ENCODE measurements around the gene ERVK3-1.
"Not testable (repeated sequence)": the region's sequence is repeated elsewhere in the genome, so short reads cannot be mapped to it uniquely, and the experiment has no call there.

Gene ERVK3-1, protein sequence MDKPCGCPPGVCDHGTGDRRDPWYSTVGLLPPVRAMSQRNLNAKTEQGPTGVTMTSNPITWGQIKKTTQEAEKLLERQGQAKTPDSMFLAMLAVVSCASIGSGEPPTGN

DNA sequence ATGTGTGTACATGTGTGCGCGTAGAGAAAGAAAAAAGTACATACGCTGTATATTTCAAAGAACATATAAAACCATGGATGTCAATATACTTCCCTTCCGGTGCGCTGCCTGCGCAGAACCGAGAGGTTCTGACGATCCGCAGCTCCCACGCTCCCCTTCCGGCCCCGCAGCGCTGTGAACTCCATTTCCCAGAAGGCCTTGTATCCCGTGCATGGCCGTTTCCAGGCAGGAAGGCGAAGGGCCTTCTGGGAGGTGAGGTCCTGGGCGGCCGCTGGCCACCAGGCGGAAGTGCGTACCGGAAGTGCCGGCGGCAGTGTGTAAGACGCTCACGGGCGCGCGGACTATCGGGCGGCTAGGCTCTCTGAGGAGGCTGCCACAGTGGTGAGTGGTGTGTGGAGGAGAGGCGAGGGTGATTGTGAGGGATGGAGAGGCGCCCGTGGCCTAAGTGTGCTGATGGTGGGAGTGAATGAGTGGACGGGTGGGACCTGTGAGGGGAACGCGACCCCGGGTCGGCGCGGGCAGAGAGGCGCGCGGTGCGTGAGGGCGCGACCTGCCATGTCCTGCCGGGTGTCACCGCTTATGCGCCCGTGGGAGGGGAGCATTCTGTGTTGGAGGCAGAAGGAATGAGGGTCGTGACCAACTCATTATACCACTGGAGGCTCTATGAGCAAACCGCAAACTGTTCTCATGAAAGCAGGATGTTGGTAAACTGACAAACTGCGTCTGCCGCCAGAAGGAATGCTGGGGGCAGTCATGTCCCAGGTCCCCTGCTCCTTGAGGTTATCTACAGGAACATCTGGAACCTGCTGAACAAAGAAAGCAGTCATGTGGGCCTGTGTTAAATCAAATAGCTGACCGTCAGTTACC lies at the start of gene ERVK3-1:
Gene ERVK3-1, plus strand, starts transcription at position 313 of the 867 bp plus-strand sequence. CDS start 6,792 bp downstream, outside the sequence.
- no peaks in the 10 kb centered on the region for H3K9me3 ChIP-seq (ENCODE audit: control insufficient read depth, low read length)
- no peaks in the 10 kb centered on the region for H3K36me3 ChIP-seq (ENCODE audit: control insufficient read depth, insufficient read depth, low read length)
- peak within 1 kb of the TSS; percentile 83 for H3K9ac ChIP-seq (ENCODE audit: low read length)
- H3K27me3 ChIP-seq (ENCODE audit: control insufficient read depth, insufficient read depth, low read length), result no peaks in the 10 kb centered on the region
- H3K4me3 ChIP-seq (ENCODE audit: low read length), result peak within 1 kb of the TSS; percentile 94
- peaks cover 4% of the 10 kb centered on the region for H3K4me1 ChIP-seq (ENCODE audit: control insufficient read depth, insufficient read depth, low read length)

DNA sequence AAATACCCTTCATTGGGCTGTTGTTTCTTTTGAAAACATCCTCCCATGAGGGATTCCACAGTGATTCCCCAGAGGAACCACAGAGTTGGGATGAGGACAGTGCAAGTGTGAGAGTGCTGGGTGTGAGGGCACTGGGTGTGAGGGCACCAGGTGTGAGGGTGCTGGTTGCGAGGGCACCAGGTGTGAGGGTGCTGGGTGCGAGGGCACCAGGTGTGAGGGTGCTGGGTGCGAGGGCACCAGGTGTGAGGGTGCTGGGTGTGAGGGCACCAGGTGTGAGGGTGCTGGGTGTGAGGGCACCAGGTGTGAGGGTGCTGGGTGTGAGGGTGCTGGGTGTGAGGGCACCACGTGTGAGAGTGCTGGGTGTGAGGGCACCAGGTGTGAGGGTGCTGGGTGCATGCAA lies 46.9 kb upstream of the ERVK3-1 start:
- not testable (repeated sequence) for H3K27me3 ChIP-seq (ENCODE audit: control insufficient read depth, insufficient read depth, low read length); H3K9ac ChIP-seq (ENCODE audit: low read length); H3K4me3 ChIP-seq (ENCODE audit: low read length); H3K4me1 ChIP-seq (ENCODE audit: control insufficient read depth, insufficient read depth, low read length)
- Histone ChIP-seq H3K36me3 (ENCODE audit: control insufficient read depth, insufficient read depth, low read length) (peaks cover 27% of the 10 kb centered on the region), H3K9me3 (ENCODE audit: control insufficient read depth, low read length) (peaks cover 80% of the 10 kb centered on the region)

- Histone ChIP-seq H3K36me3 (ENCODE audit: control insufficient read depth, insufficient read depth, low read length) (peaks cover 27% of the 10 kb centered on the region), H3K4me1 (ENCODE audit: control insufficient read depth, insufficient read depth, low read length) (no peaks in the 10 kb centered on the region), H3K9me3 (ENCODE audit: control insufficient read depth, low read length) (peaks cover 82% of the 10 kb centered on the region), H3K9ac (ENCODE audit: low read length) (no peak overlapping the region), H3K4me3 (ENCODE audit: low read length) (no peak overlapping the region), H3K27me3 (ENCODE audit: control insufficient read depth, insufficient read depth, low read length) (no peaks in the 10 kb centered on the region)
Measured at GRCh38 chr19:58261600-58261967, 43.6 kb upstream of the ERVK3-1 start.

GRCh38 chr19:58261968-58262921 lies 42.9 kb upstream of the ERVK3-1 start:
- Histone ChIP-seq H3K4me3 (ENCODE audit: low read length) (peak overlapping the region; percentile 21), H3K9me3 (ENCODE audit: control insufficient read depth, low read length) (peaks cover 83% of the 10 kb centered on the region), H3K9ac (ENCODE audit: low read length) (no peak overlapping the region), H3K36me3 (ENCODE audit: control insufficient read depth, insufficient read depth, low read length) (peaks cover 27% of the 10 kb centered on the region), H3K27me3 (ENCODE audit: control insufficient read depth, insufficient read depth, low read length) (no peaks in the 10 kb centered on the region), H3K4me1 (ENCODE audit: control insufficient read depth, insufficient read depth, low read length) (no peaks in the 10 kb centered on the region)

- Histone ChIP-seq H3K9me3 (ENCODE audit: control insufficient read depth, low read length) (peaks cover 76% of the 10 kb centered on the region), H3K36me3 (ENCODE audit: control insufficient read depth, insufficient read depth, low read length) (peaks cover 25% of the 10 kb centered on the region), H3K27me3 (ENCODE audit: control insufficient read depth, insufficient read depth, low read length) (no peaks in the 10 kb centered on the region), H3K9ac (ENCODE audit: low read length) (no peak overlapping the region), H3K4me1 (ENCODE audit: control insufficient read depth, insufficient read depth, low read length) (no peaks in the 10 kb centered on the region), H3K4me3 (ENCODE audit: low read length) (peak overlapping the region; percentile 21)
Measured at GRCh38 chr19:58262922-58263296, 42.3 kb upstream of the ERVK3-1 start.

GRCh38 chr19:58265100-58265499 lies 40.1 kb upstream of the ERVK3-1 start:
- H3K9ac ChIP-seq (ENCODE audit: low read length), result no peak overlapping the region
- H3K4me3 ChIP-seq (ENCODE audit: low read length), result no peak overlapping the region
- H3K9me3 ChIP-seq (ENCODE audit: control insufficient read depth, low read length), result peaks cover 61% of the 10 kb centered on the region
- peaks cover 14% of the 10 kb centered on the region for H3K36me3 ChIP-seq (ENCODE audit: control insufficient read depth, insufficient read depth, low read length)
- no peaks in the 10 kb centered on the region for H3K4me1 ChIP-seq (ENCODE audit: control insufficient read depth, insufficient read depth, low read length)
- H3K27me3 ChIP-seq (ENCODE audit: control insufficient read depth, insufficient read depth, low read length), result no peaks in the 10 kb centered on the region

DNA sequence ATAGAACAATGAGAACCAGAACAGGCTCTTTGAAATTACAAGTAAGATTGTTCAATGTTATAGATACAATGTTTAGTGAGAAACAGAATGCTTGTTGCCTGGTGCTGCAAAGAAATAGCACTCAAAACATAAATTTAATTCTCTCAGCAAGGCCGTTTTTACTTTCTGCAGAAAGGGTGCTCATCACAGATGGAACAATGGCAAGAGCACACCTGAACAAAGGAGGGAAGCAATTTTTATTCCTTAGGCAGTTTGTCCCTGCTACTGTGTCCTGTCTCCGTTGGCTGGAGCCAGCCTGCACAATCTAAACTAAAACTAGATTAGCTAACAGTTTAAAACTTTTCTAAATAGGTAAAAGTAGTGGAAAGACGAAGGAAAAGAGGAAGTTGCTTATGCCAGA lies 36.8 kb upstream of the ERVK3-1 start:
- Histone ChIP-seq H3K9me3 (ENCODE audit: control insufficient read depth, low read length) (peaks cover 45% of the 10 kb centered on the region), H3K4me1 (ENCODE audit: control insufficient read depth, insufficient read depth, low read length) (no peaks in the 10 kb centered on the region), H3K36me3 (ENCODE audit: control insufficient read depth, insufficient read depth, low read length) (no peaks in the 10 kb centered on the region), H3K9ac (ENCODE audit: low read length) (no peak overlapping the region), H3K4me3 (ENCODE audit: low read length) (no peak overlapping the region), H3K27me3 (ENCODE audit: control insufficient read depth, insufficient read depth, low read length) (no peaks in the 10 kb centered on the region)

- Histone ChIP-seq H3K4me3 (ENCODE audit: low read length) (no peak overlapping the region), H3K9me3 (ENCODE audit: control insufficient read depth, low read length) (peaks cover 13% of the 10 kb centered on the region), H3K36me3 (ENCODE audit: control insufficient read depth, insufficient read depth, low read length) (no peaks in the 10 kb centered on the region), H3K9ac (ENCODE audit: low read length) (no peak overlapping the region), H3K27me3 (ENCODE audit: control insufficient read depth, insufficient read depth, low read length) (no peaks in the 10 kb centered on the region), H3K4me1 (ENCODE audit: control insufficient read depth, insufficient read depth, low read length) (peaks cover 9% of the 10 kb centered on the region)
Measured at GRCh38 chr19:58274771-58275201, 30.4 kb upstream of the ERVK3-1 start.

DNA sequence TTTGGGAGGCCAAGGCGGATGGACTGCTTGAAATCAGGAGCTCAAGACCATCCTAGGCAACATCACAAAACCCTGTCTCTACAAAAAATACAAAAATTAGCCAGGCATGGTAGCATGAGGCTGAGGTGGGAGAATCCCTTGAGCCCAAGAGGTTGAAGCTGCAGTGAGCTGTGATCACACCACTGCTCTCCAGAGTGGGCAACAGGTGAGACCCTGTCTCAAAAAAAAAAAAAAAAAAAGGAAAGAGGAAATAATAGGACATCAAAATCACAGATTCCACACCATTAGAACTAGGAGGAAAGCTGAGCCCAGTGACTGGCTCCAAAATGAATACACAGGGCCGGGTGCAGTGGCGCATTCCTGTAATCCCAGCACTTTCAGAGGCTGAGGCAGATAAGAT lies 29.6 kb upstream of the ERVK3-1 start:
- Histone ChIP-seq H3K9ac (ENCODE audit: low read length) (no peak overlapping the region), H3K4me1 (ENCODE audit: control insufficient read depth, insufficient read depth, low read length) (peaks cover 9% of the 10 kb centered on the region), H3K36me3 (ENCODE audit: control insufficient read depth, insufficient read depth, low read length) (no peaks in the 10 kb centered on the region), H3K9me3 (ENCODE audit: control insufficient read depth, low read length) (peaks cover 13% of the 10 kb centered on the region), H3K4me3 (ENCODE audit: low read length) (no peak overlapping the region), H3K27me3 (ENCODE audit: control insufficient read depth, insufficient read depth, low read length) (no peaks in the 10 kb centered on the region)

DNA sequence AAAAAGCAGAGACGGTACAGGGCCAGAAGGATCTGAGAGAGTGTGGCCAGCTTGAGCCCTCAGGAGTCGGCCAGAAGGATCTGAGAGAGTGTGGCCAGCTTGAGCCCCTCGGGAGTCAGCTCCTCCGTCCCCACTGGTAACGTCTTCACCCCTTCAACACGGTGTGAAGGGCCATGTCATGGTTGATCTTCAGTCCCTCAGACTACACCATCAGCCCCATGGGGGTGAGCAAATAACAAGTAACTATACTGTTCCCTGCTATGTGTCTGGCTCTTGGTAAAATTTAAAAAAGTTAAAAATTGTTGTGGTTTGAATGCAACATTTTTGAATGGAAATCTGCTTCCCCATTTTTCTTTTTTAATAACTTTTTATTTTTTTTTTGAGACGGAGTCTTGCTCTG lies 28.0 kb upstream of the ERVK3-1 start:
- no peaks in the 10 kb centered on the region for H3K36me3 ChIP-seq (ENCODE audit: control insufficient read depth, insufficient read depth, low read length)
- H3K4me3 ChIP-seq (ENCODE audit: low read length), result no peak overlapping the region

DNA sequence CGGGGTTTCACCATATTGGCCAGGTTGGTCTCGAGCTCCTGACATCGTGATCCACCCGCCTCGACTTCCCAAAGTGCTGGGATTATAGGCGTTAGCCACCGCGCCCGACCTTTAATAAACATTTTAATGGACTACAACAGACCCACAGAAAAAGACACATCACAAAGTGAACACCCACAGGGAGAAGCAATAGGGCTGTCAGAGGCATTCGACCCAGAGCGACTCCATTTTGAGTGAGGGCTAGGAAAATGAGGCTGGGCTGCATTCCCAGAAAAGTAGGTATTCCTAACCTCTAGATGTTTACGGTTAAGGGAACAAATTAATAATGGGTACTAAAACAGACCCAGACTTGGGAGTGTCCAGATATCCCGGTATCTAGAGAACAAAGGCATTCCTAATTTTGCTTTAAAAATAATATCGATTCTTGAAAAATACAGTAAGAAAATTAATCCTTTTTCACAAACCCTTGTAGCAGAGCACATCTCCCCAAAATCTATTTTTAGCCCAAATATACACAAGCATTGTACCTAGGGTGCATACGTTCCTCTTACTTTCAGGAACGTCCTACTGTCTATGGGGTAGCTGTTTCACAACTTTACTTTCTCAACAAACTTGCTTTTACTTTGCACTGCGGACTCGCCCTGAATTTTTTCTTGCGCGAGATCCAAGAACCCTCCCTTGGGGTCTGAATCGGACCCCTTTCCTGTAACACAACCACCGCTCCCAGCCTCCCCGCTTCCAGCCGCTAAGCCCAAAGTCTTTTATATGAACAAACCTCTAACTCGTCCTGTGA lies 27.2 kb upstream of the ERVK3-1 start:
- Histone ChIP-seq H3K4me3 (ENCODE audit: low read length) (peak overlapping the region; percentile 87), H3K9me3 (ENCODE audit: control insufficient read depth, low read length) (no peaks in the 10 kb centered on the region), H3K36me3 (ENCODE audit: control insufficient read depth, insufficient read depth, low read length) (no peaks in the 10 kb centered on the region), H3K9ac (ENCODE audit: low read length) (peak overlapping the region; percentile 92), H3K27me3 (ENCODE audit: control insufficient read depth, insufficient read depth, low read length) (no peaks in the 10 kb centered on the region), H3K4me1 (ENCODE audit: control insufficient read depth, insufficient read depth, low read length) (peaks cover 9% of the 10 kb centered on the region)

More for the DNA sequence above, 28.0 kb upstream of the ERVK3-1 start:
- peaks cover 1% of the 10 kb centered on the region for H3K9me3 ChIP-seq (ENCODE audit: control insufficient read depth, low read length)
- no peak overlapping the region for H3K9ac ChIP-seq (ENCODE audit: low read length)
- no peaks in the 10 kb centered on the region for H3K27me3 ChIP-seq (ENCODE audit: control insufficient read depth, insufficient read depth, low read length)
- peaks cover 9% of the 10 kb centered on the region for H3K4me1 ChIP-seq (ENCODE audit: control insufficient read depth, insufficient read depth, low read length)
